Testis (tissue), 2 donors: ENCODE data around the gene NFKBIE.

Experiments used
- POLR2A ChIP-seq: fragments of 450-650 bp; IDR thresholded peaks from one replicate; pipeline ENCODE4 v1.6.1; 2017; ENCODE audit warnings: antibody characterized with exemption, mild to moderate bottlenecking, moderate library complexity
- TF ChIP-seq, protein P1 (sequence below), 3 experiments: fragments of 450-650 bp in 2 of 3; fragments of 200-600 bp in 1 of 3; sonication (generic) in 1 of 3; IDR thresholded peaks; one replicate each; pipeline ENCODE4 v1.5.1; 2016 to 2019; ENCODE audit warnings: antibody characterized with exemption in 3 of 3, mild to moderate bottlenecking in 2 of 3, moderate library complexity in 1 of 3

GRCh38 chr6:44238687-44239350, 26.5 kb downstream of the NFKBIE start:
- TF ChIP-seq, protein P1, sequence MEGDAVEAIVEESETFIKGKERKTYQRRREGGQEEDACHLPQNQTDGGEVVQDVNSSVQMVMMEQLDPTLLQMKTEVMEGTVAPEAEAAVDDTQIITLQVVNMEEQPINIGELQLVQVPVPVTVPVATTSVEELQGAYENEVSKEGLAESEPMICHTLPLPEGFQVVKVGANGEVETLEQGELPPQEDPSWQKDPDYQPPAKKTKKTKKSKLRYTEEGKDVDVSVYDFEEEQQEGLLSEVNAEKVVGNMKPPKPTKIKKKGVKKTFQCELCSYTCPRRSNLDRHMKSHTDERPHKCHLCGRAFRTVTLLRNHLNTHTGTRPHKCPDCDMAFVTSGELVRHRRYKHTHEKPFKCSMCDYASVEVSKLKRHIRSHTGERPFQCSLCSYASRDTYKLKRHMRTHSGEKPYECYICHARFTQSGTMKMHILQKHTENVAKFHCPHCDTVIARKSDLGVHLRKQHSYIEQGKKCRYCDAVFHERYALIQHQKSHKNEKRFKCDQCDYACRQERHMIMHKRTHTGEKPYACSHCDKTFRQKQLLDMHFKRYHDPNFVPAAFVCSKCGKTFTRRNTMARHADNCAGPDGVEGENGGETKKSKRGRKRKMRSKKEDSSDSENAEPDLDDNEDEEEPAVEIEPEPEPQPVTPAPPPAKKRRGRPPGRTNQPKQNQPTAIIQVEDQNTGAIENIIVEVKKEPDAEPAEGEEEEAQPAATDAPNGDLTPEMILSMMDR (IDR thresholded peaks at IDR 0.05), result no peak
- TF ChIP-seq POLR2A, result no peak
